Embryonic facial prominence (tissue), 1 donor: ENCODE results near the gene PIM3.
"Not testable (repeated sequence)": the region's sequence is repeated elsewhere in the genome, so short reads cannot be mapped to it uniquely, and the experiment has no call there.

Experiments used
- DNase-seq: peaks from one replicate; pipeline ENCODE4 v3.0.0-alpha.2; 2016; ENCODE audit errors: extremely low spot score

The PIM3 gene

GRCh38 chr22:49983148-49984042 lies 22.8 kb downstream of the PIM3 start:
- no peak for DNase-seq

DNA sequence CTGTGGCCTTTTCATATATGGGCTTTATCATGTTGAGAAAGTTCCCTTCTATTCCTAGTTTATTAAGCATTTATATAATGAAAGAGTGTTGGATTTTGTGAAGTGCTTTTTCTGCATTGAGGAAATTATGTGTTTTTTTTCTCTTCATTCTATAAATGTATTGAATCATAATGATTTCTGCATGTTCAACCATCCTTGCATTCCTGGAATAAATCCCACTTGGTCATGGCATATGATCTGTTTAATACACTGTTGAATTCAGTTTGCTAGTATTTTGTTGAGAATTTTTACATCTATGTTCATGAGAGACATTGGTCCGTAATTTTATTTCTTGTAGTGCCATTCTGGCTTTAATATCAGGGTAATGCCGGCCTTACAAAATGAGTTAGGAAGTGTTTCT lies 25.8 kb downstream of the PIM3 start:
- DNase-seq: no peak

GRCh38 chr22:49989826-49990225 lies 29.3 kb downstream of the PIM3 start:
- DNase-seq: not testable (repeated sequence)

DNA sequence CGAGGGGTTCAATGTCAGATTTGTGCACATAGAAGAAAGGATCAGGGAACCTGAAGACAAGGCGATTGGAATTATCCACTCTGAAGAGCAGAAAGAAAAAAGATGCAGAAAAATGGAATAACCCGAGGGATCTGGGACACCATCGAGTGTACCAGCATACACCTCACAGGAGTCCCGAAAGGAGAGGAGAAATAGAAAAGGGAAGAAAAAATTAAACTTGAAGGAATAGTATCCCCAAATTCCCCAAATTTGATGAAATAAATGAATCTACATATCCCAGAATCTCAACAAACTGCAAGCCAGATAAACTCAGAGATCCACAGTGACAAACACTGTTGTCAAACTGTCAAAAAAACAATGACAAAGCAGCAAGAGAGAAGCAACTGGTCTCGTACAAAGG lies 30.6 kb downstream of the PIM3 start:
- no peak for DNase-seq

DNA sequence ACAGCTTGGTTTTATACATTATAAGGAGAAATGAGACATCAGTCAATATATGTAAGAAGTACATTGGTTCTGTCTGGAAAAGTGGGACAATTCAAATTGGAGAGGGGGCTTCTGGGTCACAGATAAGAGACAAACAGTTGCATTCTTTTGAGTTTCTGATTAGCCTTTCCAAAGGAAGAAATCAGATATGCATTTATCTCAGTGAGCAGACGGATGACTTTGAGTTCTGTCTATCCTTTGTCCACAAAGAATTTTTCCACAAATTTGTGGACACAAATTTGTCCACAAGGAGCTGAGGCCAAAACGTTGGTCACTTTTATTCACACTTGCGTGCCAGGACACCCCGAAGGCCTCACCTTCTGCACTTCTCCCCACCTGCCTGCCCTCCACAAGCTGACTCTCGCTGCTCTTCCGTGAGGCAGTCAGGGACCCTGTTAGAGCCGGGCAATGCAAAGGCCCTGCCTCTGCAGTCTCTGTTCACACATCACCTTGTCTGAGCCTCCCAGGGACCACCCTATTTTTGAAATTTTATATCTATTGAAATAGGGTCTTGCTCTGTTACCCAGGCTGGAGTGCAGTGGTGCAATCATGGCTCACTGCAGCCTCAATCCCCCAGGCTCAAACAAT lies 31.4 kb downstream of the PIM3 start:
- DNase-seq: no peak

- no peak for DNase-seq
These were observed 32.5 kb downstream of the PIM3 start for GRCh38 chr22:49992921-49993648.

GRCh38 chr22:49993649-49994360 lies 33.2 kb downstream of the PIM3 start:
- no peak for DNase-seq

DNA sequence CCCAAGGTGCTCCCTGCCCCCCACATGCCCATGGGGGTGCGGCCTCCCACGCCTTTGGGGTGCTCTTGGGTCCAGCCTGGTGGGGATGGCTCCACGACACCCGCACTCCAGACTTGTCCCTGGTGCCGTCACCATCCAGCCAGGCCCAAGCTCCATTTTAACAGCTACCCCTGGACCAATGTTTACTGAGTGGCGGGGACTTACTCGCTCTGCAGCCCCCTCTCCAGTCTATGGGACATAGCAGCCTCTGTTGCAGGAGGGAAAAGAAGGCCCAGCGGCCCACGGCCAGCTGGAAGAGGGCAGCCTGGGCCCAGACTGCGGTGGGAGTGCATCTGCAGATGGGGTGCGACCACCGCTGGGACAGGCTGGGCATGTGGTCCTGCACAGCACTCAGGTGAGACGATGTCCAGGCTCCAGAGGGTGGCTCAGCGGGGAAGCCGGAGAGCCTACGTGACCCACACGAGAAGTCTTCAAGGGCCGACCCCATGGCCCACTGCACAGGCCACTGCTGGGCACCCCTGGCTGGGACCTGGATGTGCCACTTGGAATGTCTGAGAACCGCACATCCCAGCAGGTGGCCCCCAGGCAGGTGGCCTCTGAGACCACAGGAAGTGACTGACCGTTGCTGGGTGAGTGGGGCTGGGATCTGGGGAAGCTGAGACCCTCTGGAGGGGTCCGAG lies 33.9 kb downstream of the PIM3 start:
- no peak for DNase-seq

DNA sequence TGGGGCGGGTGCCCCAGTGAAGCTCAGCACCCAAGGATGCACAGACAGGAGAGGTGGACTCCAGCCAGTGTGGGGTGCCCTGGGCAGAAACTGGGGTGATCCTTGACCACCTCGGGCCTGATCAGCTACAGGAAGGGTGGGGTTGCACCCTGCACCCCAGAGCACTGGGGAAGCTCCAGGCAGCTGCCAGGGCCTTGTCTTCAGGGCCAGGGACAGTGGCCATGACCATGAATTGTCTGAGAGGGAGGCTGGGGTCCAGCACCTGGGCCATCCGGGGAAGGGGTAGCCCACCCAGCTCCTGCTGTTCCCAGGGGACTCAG lies 34.4 kb downstream of the PIM3 start:
- no peak for DNase-seq

DNA sequence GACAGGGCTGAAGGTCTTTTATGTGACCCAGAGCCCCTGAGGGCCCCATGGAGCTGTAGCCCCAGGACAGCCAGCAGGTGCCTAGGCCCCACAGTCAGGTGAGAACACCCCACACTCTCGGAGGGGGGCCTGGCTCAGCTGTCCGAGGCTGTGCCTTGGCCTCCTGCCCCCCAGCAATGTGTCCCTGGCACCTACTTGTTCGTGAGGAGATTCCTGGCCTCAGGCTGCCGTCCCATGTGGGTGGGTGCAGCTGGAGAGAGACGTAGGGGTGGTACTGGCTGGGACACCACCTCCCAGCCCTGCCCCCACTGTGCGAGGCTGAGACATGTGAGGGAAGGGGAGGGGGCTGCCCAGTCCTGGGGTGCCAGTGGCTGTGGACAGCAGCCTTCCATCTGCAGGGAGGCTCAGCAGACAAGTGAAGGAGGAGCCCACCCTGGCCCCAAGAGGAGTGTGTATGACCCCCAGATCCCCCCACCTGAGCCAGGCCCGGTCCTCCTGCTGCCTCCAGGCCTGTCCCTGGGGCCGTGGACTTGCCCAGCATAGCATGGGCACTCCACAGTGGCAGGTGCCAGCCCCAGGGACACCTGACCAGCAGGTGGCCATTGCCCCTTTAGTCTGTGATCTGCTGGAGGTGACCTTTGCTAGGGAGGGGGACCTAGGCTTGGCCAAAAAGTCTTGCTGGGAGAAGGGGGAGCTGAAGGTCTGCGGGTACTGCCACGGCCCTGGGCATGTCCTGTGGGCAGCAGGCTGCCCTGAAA lies 35.0 kb downstream of the PIM3 start:
- DNase-seq: no peak

DNA sequence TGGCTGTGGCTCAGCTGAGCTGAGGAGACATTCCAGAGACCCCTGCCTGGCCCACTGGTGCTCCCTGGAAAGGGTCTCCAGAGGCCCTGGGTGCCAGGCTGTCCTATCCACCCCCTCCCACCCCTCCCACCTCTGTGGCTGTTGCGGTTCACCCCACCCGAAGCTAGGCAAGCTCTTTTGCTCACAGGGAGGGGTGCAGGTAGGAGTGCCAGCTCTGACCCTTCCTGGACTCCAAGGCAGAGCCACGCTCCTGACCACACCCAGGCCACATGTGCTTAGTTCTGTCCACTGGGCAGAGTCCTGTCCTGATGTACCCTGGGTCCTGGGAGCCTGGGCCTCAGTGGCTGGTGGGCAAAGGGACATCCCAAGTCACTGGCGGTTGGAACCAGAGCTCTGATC lies 35.5 kb downstream of the PIM3 start:
- DNase-seq: no peak

DNA sequence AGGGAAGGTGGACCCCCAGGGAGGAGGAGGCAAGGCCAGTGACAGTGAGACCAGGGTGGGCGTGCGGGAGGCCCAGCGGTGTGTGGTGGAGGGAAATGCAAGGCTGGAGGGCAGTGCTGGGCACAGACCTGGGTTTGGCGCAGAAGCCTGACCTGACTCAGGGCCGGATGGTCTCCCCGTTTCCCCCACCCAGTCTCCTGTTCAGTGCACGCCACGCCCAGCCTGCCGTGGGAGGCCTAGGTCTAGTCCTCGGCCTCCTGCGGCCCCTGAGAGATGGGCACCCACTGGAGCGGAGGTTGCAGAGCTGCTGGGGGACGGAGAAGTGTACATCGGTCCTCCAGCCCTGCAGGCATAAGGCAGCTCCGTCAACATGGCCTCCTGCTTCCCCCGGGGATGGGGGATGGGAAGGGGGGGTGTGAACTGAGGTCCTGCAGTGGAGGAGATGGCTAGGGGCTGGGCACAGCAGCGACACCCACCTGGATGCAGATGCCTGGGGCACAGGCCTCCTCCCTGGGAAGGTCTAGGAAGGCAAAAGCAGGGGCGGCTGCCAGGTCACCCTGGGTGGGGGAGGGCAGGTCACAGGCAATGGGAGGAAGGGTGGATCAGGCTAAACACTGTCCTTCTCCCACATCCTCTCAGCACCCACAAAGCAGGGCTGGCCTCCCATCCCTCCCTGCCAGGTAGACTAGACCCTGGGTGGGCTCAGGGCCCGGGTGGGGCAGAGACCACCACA lies 36.1 kb downstream of the PIM3 start:
- no peak for DNase-seq

- no peak for DNase-seq
These were observed 36.7 kb downstream of the PIM3 start for GRCh38 chr22:49997251-49997599.

DNA sequence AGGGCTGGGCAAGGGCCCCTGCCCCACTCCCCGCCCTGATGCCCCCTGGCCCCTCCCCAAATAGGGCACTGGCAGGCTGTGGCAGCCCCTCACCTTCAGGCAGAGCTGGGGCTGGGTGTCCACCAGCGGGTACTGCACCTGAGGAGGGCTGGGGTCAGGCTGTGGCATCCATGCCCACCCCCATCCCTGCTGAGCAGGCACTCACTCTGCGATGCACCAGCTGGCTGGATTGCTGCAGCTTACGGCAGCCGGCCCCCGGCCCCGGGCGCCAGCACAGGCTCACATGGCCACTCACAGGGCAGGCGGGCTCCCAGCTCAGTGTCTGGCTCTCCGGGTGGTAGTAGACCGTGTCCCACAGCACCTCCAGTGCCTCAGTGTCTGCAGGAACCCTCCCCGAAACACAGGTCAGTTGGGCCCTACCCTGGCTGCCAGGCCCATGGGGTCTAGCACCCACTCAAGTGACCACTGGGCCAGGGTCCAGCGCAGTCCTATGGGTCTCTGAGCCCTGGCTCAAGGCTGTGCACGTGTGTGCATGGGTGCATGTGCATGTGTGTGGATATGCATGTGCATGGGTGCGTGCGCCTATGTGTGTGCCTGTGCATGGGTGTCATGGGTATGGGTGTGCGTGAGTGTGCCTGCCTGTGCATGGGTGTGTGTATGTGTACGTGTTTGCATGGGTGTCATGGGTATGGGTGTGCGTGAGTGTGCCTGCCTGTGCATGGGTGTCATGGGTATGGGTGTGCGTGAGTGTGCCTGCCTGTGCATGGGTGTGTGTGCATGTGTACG lies 37.6 kb downstream of the PIM3 start:
- DNase-seq: no peak

GRCh38 chr22:49998718-49999062 lies 38.1 kb downstream of the PIM3 start:
- no peak for DNase-seq

- DNase-seq: no peak
These were observed 38.7 kb downstream of the PIM3 start for GRCh38 chr22:49999063-49999945.

DNA sequence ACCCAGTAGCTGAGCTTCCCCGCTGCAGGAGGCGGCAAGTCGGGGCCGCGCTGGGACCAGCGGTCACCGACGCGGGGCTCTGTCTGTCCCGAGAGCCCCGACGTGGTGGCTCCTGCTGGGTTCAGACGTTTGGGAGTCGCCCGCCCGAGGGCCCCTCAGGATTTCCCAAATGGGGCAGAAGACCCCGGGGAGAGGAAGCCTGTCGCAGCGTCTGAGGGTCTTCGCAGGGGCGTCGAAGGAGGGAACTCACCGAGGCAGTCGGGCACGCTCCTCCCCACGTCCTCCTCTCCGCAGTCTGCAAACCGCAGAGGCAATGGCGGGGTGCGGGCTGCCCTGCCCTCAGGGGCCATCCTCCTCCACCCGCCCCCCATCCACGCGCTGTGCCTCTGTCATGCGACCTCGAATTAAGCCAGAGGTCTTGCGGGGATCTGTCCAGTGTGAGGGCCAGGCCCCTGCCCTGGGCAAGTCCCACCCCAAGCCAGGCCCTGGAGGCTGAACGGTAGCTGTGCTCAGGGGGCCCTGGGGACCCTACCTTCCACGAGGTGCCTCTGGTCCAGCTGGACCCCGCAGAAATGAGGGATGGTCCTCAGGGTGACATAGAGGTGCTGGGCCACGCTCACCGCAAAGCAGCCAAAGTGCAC lies 39.5 kb downstream of the PIM3 start:
- DNase-seq: no peak
